ENCODE measurements around the gene SCAPER.
"Not testable (repeated sequence)": the region's sequence is repeated elsewhere in the genome, so short reads cannot be mapped to it uniquely, and the experiment has no call there.

SCAPER gene

DNA sequence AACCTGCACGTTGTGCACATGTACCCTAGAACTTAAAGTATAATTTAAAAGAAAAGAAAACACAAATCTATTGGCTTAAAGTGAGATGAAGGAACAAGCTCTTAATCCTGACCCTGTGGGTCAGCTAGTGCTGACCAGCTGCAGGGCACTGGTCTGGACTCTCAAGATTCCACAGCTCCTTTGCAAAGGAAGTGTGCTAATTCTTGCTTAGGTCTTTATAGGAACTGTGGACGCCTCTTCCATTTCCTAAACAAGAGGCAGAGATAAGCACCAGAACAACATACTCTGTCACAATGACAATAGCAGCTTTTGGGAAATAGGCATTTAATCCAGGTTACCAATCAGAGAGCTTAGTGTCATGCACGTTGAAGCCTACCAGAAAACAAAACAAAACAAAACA lies 402.5 kb downstream of the SCAPER start:
- H3K27me3 ChIP-seq = no peaks in the 10 kb centered on the region
- H3K36me3 ChIP-seq = no peaks in the 10 kb centered on the region
- no peaks in the 10 kb centered on the region for H3K9me3 ChIP-seq
- TF ChIP-seq, protein P1, sequence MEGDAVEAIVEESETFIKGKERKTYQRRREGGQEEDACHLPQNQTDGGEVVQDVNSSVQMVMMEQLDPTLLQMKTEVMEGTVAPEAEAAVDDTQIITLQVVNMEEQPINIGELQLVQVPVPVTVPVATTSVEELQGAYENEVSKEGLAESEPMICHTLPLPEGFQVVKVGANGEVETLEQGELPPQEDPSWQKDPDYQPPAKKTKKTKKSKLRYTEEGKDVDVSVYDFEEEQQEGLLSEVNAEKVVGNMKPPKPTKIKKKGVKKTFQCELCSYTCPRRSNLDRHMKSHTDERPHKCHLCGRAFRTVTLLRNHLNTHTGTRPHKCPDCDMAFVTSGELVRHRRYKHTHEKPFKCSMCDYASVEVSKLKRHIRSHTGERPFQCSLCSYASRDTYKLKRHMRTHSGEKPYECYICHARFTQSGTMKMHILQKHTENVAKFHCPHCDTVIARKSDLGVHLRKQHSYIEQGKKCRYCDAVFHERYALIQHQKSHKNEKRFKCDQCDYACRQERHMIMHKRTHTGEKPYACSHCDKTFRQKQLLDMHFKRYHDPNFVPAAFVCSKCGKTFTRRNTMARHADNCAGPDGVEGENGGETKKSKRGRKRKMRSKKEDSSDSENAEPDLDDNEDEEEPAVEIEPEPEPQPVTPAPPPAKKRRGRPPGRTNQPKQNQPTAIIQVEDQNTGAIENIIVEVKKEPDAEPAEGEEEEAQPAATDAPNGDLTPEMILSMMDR (IDR thresholded peaks at IDR 0.05) = no peak
- H3K27ac ChIP-seq = no peak overlapping the region
- H3K4me1 ChIP-seq (ENCODE audit: control insufficient read depth in 1 of 2, insufficient read depth in 1 of 2, low read depth in 1 of 2, low read length in 1 of 2) = no peaks in the 10 kb centered on the region
- H3K4me3 ChIP-seq (ENCODE audit: low read depth in 1 of 2, low read length in 1 of 2) = no peak overlapping the region

DNA sequence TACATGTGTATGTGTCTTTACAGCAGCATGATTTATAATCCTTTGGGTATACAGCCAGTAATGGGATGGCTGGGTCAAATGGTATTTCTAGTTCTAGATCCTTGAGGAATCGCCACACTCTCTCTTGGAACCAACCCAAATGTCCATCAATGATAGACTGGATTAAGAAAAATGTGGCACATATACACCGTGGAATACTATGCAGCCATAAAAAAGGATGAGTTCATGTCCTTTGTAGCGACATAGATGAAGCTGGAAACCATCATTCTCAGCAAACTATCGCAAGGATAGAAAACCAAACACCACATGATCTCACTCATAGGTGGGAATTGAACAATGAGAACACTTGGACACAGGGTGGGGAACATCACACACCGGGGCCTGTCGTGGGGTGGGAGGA lies 403.0 kb downstream of the SCAPER start:
- not testable (repeated sequence) for H3K36me3 ChIP-seq; H3K9me3 ChIP-seq; H3K4me1 ChIP-seq (ENCODE audit: control insufficient read depth in 1 of 2, insufficient read depth in 1 of 2, low read depth in 1 of 2, low read length in 1 of 2); H3K27me3 ChIP-seq; H3K4me3 ChIP-seq (ENCODE audit: low read depth in 1 of 2, low read length in 1 of 2); H3K27ac ChIP-seq

DNA sequence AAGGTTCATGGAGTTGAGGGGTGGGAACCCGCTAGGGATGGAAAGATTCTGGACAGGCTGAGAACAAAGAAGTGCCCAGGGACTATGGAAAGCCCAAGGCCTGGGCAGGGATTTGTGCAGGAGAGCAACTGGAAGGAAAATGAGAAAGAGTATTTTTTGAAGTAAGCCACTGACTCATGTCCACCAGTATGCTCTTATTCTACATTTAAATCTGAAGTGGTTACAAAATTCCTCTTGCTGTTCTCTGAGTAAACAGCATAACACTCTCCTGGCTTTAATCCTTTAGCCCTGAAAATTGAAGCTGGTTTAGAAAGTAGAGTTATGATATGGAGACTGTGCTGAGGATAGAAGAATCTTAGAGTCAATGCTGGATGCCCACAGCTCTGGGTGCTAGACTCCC lies 403.4 kb downstream of the SCAPER start:
- TF ChIP-seq, protein P1 (IDR thresholded peaks at IDR 0.05) = no peak
- H3K27me3 ChIP-seq = no peaks in the 10 kb centered on the region
- H3K36me3 ChIP-seq = no peaks in the 10 kb centered on the region
- H3K4me3 ChIP-seq (ENCODE audit: low read depth in 1 of 2, low read length in 1 of 2) = no peak overlapping the region
- H3K4me1 ChIP-seq (ENCODE audit: control insufficient read depth in 1 of 2, insufficient read depth in 1 of 2, low read depth in 1 of 2, low read length in 1 of 2) = no peaks in the 10 kb centered on the region
- H3K9me3 ChIP-seq = no peaks in the 10 kb centered on the region
- no peak overlapping the region for H3K27ac ChIP-seq

DNA sequence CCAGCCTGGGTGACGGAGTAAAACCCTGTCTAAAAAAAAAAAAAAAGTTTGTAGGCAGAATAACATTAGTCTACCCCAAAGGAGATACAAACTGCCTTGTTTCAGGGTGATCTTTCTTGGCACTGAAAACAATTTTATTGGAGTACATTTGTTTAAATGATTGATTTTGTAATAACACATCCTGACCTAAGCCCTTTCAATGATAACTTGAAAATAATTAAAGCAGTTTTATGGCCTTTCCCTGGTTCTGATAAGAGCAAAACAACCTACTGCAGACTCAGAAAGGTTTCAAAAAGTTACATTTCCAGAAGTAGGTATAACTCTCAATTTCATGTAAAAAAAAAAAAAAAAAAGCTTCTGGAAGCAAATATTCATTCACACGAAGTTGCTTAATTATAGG lies 404.1 kb downstream of the SCAPER start:
- Histone ChIP-seq H3K27me3 (no peaks in the 10 kb centered on the region), H3K9me3 (no peaks in the 10 kb centered on the region), H3K4me1 (ENCODE audit: control insufficient read depth in 1 of 2, insufficient read depth in 1 of 2, low read depth in 1 of 2, low read length in 1 of 2) (no peaks in the 10 kb centered on the region), H3K27ac (no peak overlapping the region), H3K4me3 (ENCODE audit: low read depth in 1 of 2, low read length in 1 of 2) (no peak overlapping the region), H3K36me3 (no peaks in the 10 kb centered on the region)
- TF ChIP-seq, protein P1 (IDR thresholded peaks at IDR 0.05) = no peak

DNA sequence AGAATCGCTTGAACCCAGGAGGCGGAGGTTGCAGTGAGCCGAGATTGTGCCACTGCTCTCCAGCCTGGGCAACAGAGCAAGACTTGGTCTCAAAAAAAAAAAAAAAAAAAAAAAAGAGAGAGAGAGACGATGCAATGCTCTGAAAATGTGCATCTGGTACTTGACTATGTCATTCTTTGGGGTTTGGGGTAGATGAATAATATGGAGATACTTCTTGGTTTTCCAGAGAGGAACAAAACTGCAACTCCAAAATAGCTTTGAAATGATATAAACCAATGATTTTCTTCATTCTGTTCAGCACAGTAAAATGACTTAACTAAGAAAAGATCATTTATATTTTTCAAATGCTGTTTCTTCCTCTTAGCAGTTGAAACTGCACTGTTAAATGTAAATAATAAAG lies 409.7 kb downstream of the SCAPER start:
- no peak overlapping the region for H3K4me3 ChIP-seq (ENCODE audit: low read depth in 1 of 2, low read length in 1 of 2)
- peaks cover 0 to 5% of the 10 kb centered on the region in 2 experiments for H3K4me1 ChIP-seq (ENCODE audit: control insufficient read depth in 1 of 2, insufficient read depth in 1 of 2, low read depth in 1 of 2, low read length in 1 of 2)
- H3K27ac ChIP-seq = no peak overlapping the region
- no peaks in the 10 kb centered on the region for H3K36me3 ChIP-seq
- TF ChIP-seq, protein P1 (IDR thresholded peaks at IDR 0.05) = no peak
- no peaks in the 10 kb centered on the region for H3K9me3 ChIP-seq
- H3K27me3 ChIP-seq = no peaks in the 10 kb centered on the region

DNA sequence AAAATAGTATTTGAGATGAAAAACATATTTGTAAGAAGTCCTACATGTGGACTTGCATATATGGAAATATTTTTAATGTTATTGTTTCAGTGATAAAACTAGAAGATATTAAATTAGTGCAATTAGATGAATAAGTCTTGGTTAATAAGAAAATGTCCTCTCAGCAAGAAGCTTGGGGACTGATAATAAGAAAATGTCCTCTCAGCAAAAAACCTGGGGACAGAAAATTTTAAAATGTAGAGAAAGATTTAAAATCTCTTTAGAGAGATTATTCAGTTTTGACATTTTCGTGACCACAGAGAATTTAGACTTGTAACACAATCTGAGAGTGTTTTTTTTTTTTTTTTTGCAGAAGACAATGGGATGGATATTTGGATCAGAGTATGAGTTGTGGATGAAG lies 412.6 kb downstream of the SCAPER start:
- H3K27me3 ChIP-seq = no peaks in the 10 kb centered on the region
- H3K36me3 ChIP-seq = no peaks in the 10 kb centered on the region
- TF ChIP-seq, protein P1 (IDR thresholded peaks at IDR 0.05) = no peak
- H3K9me3 ChIP-seq = no peaks in the 10 kb centered on the region
- H3K27ac ChIP-seq = no peak overlapping the region
- no peak overlapping the region for H3K4me3 ChIP-seq (ENCODE audit: low read depth in 1 of 2, low read length in 1 of 2)
- peaks cover 0 to 5% of the 10 kb centered on the region in 2 experiments for H3K4me1 ChIP-seq (ENCODE audit: control insufficient read depth in 1 of 2, insufficient read depth in 1 of 2, low read depth in 1 of 2, low read length in 1 of 2)

Measured in neutrophil (primary cell).